Suppressor macrophage treated with lipopolysaccharide for 1 hour (primary cell): Measurements from ENCODE around the gene SPAG4.
A peak's percentile ranks its signal among the peaks of the same experiment; 100 is the strongest.

Experiments used
- DNase-seq, 3 donors: peaks; one replicate each; pipeline ENCODE4 v3.0.0-alpha.2; 2020 to 2022

SPAG4 gene

GRCh38 chr20:35600176-35600992 lies 15.2 kb upstream of the SPAG4 start:
- no peak for DNase-seq

- peak; percentile 79 to 89 (median 83) for DNase-seq
Observed at GRCh38 chr20:35600993-35601973, 14.3 kb upstream of the SPAG4 start.

GRCh38 chr20:35601990-35602389 lies 13.6 kb upstream of the SPAG4 start:
- DNase-seq: no peak

- DNase-seq: no peak
Observed at GRCh38 chr20:35602851-35603495, 12.7 kb upstream of the SPAG4 start.

GRCh38 chr20:35603695-35604448 lies 11.8 kb upstream of the SPAG4 start:
- DNase-seq: no peak

GRCh38 chr20:35604449-35604747 lies 11.2 kb upstream of the SPAG4 start:
- peak in 1 of 3 donors; percentile 50 for DNase-seq

GRCh38 chr20:35606127-35606526 lies 9.5 kb upstream of the SPAG4 start:
- DNase-seq: no peak

GRCh38 chr20:35607003-35607735 lies 8.5 kb upstream of the SPAG4 start:
- DNase-seq: peak; percentile 68 to 84 (median 81)

- no peak for DNase-seq
Observed at GRCh38 chr20:35610833-35611427, 4.7 kb upstream of the SPAG4 start.

- DNase-seq: no peak
Observed at GRCh38 chr20:35611482-35611881, 4.1 kb upstream of the SPAG4 start.

GRCh38 chr20:35616465-35617396 lies 1.1 kb downstream of the SPAG4 start:
- DNase-seq: peak; percentile 83 to 100 (median 91)

GRCh38 chr20:35617397-35618262 lies 2.0 kb downstream of the SPAG4 start:
- DNase-seq: peak in 2 of 3 donors; percentile 20 to 40

- peak in 1 of 3 donors; percentile 9 for DNase-seq
Observed at GRCh38 chr20:35618263-35619131, 2.9 kb downstream of the SPAG4 start.

GRCh38 chr20:35619196-35620095 lies 3.8 kb downstream of the SPAG4 start:
- peak; percentile 57 to 74 (median 58) for DNase-seq

GRCh38 chr20:35620818-35621559 lies 5.4 kb downstream of the SPAG4 start:
- no peak for DNase-seq

- DNase-seq: no peak
Observed at GRCh38 chr20:35621560-35621946, 5.9 kb downstream of the SPAG4 start.
